Fibroblast of skin of abdomen (primary cell): ENCODE measurements around the gene NTRK2.
"Not testable (repeated sequence)": the region's sequence is repeated elsewhere in the genome, so short reads cannot be mapped to it uniquely, and the experiment has no call there.

Source experiments
- DNase-seq: peaks from one replicate; pipeline ENCODE4 v3.0.0-alpha.2; 2013

Gene NTRK2

DNA sequence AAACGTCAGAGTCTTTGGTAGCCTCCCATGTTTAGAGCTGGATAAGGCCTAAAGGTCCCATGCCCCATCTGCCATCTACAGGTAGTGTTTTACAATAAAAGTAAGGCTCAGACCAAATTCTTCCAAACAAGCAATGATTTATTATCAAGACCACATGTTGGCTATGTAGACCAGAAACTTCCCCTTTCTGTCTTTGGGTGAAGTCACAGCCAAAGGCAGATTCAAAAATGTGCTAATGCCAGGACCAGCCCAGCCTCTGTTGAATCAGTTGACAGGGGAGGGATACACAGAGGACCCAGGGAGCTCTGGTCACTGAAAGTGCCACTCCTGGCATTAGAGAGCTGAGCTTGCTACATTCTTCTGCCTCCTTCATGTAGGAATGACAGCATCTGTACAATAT lies 360.8 kb downstream of the NTRK2 start:
- no peak for DNase-seq

DNA sequence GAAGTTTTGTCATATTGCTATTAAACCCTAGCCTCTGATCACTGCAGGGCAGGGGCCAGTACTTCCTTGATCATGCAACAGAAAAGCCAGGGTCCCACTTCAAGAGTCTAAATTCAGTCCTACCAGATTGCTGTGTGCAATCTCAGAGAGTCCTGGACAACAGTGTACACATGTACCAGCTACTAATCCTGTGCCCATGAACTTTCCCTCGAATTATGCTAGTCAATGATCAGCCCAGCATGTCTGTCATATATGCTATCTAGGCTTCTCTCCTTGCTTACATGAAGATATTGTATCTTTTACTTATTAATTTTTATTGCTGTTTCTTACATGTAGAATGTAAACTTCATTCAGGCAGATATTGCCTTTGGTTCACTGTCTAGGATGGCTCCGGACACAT lies 367.0 kb downstream of the NTRK2 start:
- DNase-seq = no peak

DNA sequence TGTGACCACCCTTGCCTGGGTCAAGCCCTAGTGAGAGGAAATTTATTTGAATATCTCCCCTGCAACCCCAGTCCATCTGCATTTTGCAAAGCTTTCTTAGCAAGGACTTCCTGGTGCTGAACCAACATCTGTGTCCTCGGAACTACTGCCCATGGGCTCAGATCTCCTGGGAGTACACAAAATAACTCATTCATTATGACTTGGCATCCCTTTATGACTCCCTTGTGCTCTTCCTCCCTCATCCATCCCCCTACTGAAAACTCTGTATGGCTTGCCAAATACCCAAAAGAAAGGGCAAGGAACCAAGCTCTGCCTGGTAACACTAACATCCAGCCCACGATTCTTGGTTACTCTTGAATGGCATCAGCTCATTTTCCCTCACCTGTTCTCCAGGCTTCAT lies 368.5 kb downstream of the NTRK2 start:
- DNase-seq = no peak

DNA sequence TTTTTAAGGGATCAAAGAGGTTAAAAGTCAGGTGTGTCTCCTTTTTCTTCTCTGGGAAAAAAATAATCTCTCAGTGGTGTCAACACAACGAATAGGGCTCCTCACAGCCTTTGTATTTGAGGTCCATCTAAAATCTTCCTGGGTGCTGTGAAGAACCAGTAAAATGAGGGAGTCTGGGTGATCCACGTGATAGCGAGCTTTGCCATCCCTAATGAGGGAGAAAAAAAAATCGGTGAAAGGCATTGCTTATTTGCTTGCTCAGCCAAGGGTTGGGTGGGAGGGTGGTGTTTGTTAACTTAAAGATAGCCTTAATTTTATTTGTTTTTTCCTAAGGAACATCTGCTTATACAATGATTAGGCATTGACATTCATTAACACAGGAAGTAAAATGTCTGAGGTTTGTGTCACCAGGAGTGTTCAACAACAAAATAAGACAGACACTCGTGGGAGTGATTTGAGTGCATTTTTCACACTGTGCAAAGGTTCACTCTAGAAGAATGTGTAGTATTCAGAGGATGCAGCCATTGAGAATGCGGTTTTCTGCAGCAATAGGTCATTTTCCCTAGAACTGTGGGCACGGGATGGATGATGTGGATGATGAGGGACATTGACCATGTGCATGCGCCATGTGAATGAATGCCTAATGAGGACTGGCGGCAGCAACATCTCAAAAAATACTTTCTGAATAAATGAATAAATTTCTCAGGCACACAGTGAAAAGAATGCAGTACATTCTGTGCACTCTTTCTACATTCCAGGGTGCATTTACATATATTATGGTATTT lies 369.5 kb downstream of the NTRK2 start:
- no peak for DNase-seq

DNA sequence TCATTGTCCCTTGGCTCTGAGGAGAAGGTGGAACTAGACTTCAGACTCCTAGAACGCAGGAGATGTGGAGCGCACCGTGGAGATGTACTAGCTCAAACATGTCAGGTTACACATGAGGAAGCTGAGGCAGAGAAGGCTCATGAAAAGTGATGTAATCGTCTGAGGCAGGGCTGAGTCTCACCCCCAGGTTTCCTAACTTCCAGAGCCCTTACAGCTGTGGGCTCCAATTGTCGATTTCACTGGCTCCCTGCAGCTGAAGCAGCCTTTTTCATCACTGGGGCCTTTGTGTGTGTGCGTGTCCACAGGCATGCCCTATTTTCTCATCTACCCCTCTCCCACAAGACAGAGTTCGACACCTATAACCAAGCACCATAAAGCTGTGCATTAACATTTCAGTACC lies 370.6 kb downstream of the NTRK2 start:
- no peak for DNase-seq

DNA sequence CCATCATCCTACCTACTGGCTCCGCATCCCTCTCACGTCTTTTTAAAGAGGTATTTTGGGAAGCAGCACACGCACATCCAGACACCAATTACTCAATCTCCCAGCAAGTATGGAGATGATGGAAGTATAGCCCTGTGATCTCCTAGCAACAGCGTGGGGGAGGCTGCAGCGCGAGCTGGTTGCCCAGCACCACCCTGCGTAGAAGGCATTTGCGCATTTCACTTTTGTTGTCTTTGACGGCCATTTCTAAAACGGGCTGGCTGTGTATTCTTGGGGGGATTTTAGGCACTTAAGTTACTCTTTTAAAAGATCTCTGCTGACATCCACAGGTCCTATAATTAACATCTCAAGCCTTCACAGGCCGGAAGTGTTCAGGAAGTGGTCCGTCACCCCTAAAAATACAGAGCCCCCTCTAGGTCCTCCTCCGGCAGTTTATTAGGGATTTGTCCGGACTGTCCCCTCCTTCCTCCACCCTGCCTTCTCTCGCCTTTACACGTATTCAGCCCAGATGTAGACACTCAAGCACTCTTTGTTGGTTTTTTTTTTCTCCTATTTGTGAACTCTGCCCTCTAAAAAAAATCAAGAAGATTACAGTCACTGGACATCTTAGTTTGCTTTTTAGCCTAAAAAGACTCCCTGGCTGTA lies 371.4 kb downstream of the NTRK2 start:
- no peak for DNase-seq

DNA sequence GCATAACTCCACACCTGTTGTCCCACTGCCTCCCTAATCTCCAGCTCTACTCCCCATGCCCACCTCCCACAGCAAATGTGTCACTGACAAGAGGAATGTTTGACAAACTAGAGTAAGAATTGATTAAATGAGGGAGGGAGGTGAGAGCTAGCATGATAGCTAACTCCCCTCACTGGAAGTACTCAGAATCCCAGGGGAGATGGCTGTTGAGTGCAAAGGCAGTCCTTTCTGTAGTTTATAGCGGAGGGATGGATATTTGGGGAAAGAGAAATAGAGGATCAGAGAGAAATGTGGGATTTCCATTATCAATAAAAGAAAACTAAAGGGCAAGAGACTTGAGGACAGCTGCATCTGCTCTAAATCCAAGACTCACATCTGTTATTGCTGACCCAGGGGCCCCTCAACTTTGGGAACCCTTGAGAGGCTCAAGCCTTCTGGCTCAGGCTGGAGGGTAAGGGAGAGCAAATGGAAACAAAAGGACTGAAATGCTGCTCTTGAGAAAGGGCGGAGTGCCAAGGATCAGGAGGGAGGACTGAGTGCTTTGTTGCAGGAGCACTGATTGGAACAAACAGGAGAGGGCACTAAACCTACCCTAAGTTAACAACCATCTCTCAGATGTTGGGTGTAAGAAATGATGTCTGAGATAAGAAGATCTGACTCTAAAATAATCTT lies 372.1 kb downstream of the NTRK2 start:
- DNase-seq = no peak

DNA sequence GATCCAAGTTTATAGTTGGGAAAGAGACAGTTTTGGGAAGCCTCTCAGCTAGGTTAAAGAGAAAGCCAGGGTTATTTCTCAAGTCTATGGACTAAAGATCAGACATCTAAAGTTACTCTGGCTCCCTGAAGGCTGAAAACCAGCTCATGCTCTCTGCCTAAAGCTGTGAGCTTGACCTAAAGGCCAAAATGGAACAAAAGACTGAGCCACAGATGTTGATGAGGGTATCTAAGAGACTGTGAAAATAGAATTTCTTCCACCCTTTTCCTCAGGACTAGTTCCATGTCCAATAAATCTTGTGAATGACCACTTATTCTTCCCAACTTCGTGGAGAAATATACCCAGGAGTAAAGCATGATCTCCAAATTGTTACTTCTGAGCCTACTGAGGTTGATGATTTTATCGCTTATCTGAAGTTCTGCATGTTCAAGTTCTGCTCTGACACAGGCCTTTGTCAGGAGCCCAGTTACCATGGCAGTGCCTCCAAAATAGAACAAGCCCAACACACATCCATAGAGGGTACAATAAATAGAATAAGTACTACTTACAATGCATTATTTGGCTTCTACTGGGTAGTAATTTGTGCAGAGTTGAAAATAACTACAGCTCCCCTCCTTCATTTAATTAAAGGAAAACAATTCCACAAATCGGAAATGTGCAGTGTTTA lies 373.6 kb downstream of the NTRK2 start:
- no peak for DNase-seq

DNA sequence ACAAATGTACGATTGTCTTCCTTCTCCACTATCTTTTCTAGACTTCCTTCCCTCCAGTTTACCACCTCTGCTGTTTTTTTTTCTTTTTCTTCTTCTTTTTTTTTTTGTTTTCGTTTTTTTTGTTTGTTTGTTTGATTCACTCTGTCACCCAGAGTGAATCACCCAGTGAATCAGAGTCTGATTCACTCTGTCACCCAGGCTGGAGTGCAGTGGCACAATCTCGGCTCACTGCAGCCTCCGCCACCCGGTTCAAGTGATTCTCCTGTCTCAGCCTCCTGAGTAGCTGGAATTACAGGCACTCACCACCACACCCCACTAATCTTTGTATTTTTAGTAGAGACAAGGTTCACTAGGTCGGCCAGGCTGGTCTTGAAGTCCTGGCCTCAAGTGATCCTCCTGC lies 375.7 kb downstream of the NTRK2 start:
- DNase-seq = no peak

DNA sequence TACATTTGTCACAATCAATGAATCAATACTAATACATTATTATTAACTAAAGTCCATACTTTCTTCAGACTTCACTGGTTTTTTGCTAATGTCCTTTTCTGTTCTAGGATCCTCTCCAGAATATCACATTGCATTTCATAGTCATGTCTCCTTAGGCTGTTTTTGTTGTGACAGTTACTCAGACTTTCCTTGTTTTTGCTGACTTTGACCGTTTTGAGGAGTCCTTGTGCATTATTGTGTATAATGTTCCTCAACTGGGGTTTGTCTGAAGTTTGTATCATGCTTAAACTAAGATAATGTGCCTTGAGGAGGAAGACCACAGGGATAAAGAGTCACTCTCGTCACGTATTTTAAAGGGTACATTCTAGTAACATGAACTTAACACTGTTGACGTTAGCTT lies 376.9 kb downstream of the NTRK2 start:
- DNase-seq = no peak

DNA sequence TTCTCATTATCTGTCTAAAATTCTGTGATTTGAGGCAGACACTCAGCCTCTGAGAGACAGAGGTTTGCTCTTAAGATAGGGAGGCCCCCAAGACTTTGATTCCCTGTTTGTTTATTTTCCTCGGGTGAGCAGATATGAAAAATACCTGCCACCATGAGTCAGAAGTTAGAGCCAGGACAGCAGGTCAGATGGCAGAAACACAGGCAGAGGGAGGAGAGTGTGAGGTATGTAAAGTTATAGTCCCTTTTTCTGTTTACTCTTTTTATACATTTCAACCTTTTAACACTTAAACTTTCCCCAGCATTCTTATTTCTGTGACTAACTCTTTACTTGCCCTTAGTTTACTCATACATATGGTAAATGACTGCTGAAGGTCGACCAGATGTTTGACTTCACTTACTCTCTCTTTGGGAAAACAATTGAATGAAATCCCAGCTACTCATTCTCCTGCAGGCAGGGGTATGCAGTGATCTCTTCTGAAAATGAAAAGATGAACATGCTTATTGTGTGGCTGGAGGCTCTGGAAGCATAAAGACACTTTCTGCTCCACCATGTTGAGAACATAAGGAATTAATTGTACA lies 383.8 kb downstream of the NTRK2 start:
- DNase-seq = no peak

DNA sequence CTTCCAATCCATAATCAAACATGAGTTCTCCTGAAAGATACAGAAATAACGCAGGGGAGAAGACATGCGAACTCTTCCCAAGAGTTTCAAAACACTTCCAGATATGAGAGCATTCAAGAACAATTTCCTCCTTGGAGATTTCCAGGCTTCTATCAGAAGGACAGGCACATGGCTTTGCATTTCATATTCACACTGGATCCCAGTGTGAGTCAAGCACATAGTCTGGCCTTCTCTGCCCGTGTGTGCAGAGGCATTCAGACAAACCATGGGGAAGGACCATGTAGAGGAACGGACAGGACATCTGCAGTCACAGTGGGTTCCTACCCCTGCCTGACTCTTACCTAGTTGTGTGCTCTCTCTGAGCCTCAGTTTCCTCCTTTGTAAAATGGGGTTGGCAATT lies 384.5 kb downstream of the NTRK2 start:
- DNase-seq = no peak

DNA sequence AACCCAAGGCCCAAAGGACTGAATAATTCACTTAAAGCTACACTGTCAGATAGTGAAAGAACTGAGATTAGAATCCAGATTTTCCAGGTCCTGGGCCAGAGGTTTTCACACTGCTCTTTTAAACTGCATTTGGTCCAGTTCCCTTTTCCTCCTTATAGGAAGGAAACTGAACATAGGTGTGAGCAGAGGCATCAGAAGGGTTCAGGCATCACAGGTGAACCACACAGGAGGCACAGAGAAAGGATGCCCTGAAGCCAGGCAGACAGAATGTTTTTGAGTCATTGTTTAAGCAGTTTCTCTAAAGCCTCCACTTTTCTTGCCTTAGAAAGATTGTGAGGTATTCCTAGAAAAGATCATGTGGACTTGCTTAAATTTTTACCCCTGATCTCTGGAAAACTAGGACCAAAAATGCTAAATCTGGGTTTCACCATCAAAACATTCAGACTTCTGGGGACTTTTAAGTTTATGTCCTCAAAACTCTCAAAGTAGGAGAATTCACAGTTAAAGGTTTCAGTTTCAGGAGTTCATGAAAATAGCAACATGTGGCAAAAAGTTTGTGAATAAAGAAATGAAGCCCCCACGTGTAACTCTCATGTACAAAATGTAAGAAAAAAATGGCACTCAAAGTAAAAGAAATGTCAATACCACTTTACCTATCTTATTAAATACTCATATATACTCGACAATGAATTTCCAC lies 386.1 kb downstream of the NTRK2 start:
- DNase-seq = no peak

DNA sequence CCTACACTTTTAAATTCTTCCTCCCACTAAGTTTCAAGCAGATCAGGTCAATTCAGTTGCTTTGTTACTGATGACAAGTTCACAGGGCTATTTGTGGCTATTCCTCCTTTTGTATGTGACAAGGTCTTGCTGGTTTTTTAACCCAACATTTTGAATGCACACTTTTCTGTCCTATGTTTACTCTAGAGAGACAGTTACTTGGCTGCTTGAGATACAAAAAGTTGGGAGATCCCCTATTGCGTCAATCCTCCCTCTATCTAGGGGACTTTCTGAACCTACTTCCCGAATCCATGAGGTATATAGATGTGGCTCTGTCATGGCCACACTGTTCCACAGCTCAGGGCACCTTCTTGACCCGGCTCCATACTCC lies 386.7 kb downstream of the NTRK2 start:
- DNase-seq = no peak

DNA sequence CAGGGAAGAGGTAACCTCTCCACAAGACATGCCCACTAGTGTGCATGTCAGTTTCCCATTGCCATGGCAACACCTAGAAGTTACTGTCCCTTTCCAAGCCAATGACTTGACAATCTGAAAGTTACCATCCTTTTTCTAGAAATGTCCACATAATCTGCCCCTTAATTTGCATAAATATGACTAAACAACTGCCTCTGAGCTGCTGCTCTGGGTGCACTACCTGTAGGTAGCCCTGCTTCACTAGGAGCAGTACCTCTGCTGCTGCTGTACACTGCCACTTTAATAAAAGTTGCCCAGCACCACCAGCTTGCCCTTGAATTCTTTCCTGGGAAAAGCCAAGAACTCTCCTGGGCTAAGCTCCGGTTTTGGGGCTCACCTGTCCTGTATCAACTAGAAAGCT lies 392.4 kb downstream of the NTRK2 start:
- DNase-seq = no peak

DNA sequence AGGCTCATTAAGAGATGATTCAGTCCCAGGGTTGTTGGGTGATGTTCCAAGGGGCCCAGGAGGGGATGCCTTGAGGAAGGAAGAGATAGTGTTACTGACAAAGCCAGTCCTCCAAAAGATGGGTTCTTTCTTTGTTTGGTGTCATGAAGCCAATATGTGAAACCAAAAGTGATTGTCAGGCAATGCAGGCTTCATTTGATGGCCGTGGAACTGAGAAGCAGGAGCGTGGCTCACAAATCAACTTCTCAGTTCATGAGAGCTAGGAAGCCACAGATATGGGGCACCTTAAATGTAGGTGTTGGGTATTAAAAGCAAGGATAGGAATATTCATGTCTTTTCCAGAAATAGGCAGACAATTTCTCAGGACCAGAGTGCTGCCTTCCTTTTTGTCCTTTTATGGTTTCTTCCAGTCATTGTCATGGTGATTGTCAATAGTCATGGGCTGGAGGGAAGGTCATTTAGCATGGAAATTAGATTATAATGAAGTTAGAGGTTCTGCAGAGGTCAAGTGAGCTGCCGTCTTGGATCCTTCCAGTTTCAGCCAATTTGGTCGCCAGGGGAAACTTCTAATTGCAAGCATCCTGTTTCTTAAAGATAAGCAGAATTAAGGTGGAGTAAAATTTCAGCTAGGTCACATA lies 393.0 kb downstream of the NTRK2 start:
- no peak for DNase-seq

DNA sequence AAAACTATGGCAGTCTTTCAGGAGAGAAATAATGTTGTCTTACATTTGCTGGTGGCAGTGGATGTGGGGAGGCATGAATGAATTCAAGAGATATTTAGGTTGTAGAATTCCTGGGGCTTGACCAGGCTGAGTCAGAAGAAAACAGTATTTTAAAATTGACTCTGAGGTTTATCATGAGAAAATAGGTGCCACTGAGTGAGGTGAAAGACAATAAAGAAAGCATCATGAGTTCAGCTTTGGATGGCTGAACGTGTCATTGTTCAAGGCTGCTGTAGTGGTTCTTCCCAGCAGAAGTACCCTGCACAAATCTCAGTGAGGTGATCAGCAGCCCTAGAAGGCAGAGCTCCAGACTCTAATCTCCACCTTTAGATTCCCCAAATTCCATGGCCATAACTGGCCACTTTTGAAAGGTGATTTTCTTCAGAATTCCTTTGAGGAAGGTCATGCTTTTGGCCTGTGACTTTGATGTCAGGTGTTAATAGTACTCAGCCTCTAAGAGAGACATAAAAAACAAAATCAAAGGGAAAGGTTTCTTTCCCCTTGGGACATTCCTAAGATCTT lies 395.4 kb downstream of the NTRK2 start:
- DNase-seq = no peak

DNA sequence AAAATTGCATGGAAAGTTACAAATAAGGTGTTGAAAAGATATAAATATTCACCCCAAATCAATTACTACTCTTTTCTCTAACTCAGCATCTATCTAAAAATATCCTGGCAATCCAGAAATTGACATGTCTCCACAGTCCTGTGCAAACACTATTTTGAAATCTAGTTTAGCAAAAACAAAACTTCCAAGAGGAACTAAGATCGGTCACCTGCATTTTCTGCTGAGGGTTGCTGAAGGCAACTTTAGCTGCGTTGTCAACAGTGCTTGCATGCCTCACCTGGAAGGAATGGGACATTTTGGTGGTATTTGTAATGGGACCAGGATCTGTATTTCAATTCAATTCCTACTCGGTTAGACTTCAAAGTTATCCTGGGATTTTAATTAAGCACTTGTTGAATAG lies 398.3 kb downstream of the NTRK2 start:
- no peak for DNase-seq

DNA sequence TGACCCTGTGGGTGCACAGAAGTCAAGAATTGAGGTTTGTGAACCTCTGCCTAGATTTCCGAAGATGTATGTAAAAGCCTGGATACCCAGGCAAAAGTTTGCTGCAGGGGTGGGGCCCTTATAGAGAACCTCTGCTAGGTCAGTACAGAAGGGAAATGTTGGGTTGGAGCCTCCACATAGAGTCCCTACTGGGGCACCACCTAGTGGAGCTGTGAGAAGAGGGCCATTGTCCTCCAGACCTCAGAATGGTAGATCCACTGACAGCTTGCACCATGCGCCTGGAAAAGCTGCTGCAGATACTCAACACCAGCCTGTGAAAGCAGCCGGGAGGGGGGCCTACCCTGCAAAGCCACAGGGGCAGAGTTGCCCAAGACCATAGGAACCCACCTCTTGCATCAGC lies 399.9 kb downstream of the NTRK2 start:
- not testable (repeated sequence) for DNase-seq
